ENCODE data around the gene ROR1.

DNA sequence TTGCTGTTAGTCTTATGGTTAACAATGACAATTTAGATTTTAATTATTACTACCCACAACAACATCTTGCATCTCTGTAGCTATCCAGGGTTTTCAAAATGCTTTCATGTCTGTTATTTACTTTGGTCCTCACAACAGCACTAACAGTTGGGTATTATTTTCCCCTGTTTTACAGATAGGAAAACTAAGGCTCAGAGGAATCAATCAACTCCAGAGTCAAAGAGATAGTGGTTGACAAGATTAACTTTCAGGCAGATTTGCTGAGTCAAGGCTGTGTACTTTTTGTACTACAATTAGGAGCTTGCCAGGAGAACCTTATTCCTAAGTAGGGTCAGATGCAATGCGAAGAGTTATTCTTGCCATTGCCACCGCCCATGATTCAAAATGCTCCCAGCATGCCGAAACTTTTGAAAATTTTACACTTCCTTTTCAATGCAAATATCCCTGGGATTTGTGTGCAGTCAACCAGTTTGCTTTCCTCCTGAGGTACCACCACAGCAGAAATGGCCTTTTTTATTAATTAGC is 49.4 kb upstream of the ROR1 start:
- TF ChIP-seq, protein P1, sequence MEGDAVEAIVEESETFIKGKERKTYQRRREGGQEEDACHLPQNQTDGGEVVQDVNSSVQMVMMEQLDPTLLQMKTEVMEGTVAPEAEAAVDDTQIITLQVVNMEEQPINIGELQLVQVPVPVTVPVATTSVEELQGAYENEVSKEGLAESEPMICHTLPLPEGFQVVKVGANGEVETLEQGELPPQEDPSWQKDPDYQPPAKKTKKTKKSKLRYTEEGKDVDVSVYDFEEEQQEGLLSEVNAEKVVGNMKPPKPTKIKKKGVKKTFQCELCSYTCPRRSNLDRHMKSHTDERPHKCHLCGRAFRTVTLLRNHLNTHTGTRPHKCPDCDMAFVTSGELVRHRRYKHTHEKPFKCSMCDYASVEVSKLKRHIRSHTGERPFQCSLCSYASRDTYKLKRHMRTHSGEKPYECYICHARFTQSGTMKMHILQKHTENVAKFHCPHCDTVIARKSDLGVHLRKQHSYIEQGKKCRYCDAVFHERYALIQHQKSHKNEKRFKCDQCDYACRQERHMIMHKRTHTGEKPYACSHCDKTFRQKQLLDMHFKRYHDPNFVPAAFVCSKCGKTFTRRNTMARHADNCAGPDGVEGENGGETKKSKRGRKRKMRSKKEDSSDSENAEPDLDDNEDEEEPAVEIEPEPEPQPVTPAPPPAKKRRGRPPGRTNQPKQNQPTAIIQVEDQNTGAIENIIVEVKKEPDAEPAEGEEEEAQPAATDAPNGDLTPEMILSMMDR (IDR thresholded peaks at IDR 0.05), result no peak
- TF ChIP-seq POLR2A (IDR thresholded peaks at IDR 0.05), result no peak

Measured in uterus (tissue), 2 donors.